T follicular helper cell (primary cell): ENCODE results near the gene AIG1.
"Not testable (repeated sequence)": the region's sequence is repeated elsewhere in the genome, so short reads cannot be mapped to it uniquely, and the experiment has no call there.

Experiments
- DNase-seq: peaks from one replicate; pipeline ENCODE4 v3.0.0-alpha.2; 2020; ENCODE audit warnings: low read depth

AIG1 gene

DNA sequence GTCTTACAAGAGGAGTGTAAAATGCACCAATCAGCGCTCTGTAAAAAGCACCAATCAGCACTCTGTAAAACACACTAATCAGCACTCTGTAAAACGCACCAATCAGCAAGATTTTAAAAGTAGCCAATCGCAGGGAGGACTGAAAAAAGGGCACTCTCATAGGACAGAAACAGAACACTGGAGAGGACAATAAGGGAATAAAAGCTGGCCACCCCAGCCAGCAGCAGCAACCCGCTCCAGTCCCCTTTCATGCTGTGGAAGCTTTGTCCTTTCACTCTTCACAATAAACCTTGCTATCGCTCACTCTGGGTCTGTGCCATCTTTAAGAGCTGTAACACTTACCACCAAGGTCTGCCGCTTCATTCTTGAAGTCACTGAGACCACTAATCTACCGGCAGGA, 1.7 kb upstream of the AIG1 start:
- no peak for DNase-seq

DNA sequence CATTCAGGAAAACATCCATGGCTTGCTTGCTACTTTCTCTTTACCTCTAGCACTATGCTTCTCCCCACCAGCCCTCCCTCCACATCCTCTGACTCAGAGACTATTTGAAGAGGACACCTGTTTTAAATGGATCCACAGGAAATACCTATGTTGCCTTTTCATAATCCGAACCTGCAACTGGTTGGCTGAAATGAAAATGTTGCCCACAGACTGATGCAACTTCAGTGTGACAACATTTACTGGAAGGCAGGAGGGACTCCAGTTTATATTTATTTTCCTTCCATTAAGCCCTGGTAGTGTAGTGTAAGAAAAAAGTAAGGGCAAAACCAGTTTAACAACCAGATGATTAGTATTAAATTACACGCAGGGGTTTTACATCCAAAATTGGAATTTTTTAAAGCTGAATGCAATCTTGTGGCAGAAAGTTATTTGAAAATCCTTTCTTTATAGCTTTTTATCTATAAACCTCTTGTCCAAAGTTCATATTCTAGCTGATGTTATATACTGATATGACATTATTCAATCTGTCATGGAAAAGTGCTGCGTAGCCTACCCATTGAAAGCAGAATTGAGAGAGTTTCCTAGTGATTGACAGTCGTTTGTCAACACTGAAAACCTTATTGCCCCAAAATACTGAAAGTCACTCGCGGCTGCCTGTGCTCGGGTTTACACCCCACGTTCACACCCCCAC, 881 bp upstream of the AIG1 start:
- DNase-seq: peak; percentile 9

DNA sequence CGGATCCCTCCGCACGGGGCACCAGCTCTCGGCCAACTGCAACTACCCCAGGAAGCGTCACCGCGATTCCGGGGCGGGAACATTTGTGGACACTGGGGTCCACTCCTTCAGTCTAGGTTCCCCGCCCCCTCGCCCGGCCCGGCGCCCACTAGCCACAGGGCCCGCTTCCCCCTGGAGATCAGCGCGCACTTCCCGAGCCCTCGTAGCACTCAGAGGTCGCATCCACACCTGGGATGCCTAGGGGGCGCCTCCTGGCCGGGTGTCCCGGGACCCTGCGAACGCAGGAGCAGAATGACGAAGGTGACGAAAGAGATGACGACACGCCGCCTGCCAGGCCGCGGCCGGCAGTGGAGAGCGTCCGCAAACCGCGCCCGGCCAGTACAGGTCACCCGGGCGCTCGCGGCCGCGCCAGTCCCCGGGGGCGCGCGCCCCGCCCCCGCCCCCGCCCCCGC, 309 bp upstream of the AIG1 start:
- DNase-seq: peak; percentile 61

DNA sequence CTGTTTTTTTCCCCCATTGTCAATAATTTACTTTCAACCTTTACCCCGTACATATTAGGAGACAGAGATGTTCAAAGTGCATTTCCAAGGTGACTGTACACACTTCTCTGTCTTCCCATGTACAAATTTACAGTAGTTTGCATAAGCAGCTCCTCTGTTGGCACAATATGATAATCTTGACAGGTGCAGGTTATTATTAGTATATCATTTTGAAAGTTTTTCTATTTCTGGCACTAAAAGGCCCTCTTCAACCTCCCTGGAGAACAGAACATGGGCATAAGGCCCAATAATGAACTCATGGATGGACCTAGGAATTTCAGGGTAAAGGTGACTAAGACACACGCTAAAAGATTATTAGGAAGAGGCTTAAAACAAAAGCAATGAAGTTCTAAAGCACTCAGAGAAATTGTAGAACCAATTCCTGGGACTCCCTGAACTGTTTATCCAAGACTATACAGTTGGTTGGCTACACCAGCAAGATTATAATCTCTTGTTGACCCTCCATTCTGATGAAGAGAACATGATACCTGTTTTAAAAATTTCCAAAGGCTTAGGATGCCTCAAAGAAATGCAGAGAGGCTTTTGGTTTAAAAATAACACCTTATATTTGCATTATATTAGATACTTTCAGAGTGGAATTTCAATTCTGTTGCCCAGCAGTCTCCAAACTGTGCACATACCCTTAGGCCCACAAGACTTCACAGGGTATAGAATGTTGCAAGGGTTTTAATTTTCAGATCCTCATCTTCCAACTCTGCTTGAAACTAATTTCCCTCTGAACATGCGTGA, 1.1 kb downstream of the AIG1 start:
- DNase-seq: no peak

DNA sequence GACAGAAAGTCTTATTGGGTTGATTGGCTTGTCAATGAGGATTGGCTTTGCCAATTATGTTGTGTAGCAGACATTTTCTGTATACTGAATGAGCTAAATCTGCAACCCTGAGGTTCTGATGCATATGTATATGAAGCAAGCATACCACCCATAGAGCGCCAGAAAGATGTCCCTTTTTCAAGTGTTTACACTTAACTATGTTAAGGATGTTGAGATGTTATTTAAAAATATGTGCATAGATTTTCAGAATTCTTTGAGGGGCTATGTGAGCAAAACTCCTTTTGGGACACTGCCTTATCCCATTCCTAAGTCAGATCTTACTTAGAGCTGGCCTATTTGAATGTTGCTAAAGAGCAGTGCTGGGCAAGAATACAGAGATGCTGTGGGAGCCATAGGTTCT, 1.9 kb downstream of the AIG1 start:
- no peak for DNase-seq

DNA sequence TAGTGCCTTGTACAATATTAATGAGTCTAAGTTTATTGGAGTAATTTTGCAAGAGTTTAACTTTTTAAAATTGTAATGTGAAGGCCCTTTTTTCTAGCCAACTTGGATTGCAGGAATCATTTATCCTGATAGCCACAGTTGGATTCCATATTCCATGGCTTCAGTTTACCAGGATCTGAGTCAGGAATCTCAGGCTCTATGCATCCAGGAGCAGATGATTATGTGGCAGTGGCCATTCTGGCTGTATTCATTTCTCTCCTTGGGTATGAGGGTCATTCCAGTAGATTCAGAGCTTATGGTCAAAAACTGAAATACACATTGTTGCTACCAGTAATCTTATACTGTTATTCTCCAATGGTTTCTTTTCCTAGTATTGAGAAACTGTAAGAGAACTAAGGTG, 2.9 kb downstream of the AIG1 start:
- no peak for DNase-seq

DNA sequence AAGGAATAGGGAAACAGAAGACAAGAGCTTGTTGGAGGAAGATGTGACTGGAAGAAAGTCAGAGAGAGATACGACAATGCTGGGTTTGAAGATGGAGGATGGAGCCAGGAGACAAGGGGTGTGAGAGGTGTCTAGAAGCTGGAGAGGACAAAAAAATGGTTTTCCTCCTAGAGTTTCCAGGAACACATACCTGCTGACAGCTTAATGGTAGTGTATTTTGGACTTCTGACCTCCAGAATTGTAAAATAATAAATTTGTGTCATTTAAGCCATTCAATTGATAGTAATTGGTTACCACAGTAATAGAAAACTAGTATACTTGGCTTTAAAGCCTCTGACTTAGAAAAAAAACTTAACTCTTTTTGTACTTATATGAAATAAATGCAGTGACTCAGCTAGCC, 3.6 kb downstream of the AIG1 start:
- DNase-seq: no peak

DNA sequence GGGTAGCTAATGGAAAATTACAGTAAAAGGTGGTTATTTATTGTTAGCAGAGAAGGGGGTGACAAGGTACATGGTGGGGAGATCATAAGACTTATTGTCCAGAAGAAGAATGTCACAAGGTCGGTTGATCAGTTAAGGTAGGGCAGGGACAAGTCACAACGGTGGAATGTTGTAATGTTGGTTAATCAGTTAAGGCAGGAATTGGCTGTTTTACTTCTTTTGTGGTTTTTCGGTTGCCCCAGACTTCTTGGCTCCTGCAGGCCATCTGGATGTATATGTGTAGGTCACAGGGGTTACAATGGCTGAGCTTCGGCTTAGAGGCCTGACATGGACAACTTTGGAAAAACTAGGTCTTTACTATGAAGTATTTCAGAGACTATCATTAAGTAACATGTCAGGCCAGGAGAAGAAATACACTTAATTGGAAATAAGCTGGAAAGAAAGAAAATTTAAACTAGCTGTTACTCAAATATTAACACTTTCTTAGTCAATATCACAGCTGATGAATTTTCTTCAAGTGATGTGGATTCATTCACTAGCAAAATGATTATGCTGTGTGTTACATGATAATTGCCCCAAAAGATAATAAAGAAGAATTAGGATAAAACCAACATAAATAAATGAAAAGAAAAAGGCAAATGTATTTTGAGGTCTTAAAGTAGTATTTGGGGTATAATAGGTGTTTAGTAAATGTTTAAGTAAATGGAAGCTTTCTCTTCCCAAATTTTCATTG, 4.4 kb downstream of the AIG1 start:
- DNase-seq: no peak

DNA sequence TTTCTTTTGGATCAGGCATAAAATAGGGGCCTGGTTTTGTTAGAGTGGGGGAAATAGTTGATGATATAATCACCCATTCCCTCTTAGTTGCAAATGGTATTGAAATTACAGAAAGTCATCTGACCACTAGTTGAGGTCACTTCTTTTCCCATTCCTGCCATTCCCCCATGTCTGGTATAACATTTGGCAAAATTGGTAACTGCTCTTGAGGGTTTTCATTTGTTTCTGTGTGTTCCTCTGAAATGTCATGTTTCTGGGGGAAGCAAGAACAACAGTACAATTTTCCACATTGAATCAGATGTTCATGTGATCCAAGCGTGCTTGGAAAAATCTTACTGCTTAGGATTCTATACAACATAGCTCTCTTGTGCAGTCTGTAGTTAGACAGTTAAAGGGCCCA, 7.3 kb downstream of the AIG1 start:
- no peak for DNase-seq

DNA sequence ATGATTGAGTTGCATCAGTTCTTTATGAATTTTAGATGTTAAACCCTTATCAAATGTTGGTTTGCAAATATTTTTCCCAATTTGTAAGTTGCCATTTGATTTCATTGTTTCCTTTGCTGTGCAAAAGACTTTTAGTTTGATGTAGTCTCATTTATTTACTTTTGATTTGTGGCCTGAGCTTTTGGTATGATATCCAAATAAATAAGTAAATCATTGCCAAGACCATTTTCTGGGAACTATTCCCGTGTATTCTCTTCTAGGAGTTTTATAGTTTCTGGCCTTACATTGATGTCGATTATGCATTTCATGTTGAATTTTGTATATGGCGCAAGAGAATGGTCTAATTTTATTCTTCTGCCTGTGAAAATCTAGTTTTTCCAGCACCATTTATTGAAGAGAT, 13.4 kb downstream of the AIG1 start:
- DNase-seq: no peak

DNA sequence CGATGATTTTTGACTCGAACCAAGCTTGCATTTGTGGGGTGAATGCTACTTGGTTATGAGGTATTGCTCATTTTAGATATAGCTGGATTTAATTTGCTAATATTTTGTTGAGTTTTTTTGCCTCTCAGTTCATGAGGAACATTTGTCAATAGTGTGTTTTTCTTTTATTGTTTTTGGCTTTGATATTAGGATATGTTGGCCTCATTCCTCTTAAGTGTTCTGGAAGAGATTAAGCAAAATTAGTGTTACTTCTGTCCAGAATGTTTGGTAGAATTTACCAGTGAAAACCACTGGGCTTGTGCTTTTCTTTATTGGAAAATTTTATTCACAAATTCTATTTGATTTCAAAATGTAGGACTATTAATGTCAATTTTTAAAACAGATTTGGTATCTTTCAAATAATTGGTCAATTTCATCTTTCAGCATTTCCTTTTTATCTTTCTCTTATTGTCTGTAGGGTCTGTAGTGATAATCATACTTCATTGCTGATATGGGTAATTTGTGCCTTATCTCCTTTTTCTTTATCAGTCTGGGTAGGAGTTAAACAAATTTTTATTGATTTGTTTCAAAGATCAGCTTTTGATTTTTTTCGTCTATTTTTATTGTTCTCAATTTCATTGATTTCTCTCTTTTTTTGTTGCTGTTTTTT, 14.1 kb downstream of the AIG1 start:
- no peak for DNase-seq

DNA sequence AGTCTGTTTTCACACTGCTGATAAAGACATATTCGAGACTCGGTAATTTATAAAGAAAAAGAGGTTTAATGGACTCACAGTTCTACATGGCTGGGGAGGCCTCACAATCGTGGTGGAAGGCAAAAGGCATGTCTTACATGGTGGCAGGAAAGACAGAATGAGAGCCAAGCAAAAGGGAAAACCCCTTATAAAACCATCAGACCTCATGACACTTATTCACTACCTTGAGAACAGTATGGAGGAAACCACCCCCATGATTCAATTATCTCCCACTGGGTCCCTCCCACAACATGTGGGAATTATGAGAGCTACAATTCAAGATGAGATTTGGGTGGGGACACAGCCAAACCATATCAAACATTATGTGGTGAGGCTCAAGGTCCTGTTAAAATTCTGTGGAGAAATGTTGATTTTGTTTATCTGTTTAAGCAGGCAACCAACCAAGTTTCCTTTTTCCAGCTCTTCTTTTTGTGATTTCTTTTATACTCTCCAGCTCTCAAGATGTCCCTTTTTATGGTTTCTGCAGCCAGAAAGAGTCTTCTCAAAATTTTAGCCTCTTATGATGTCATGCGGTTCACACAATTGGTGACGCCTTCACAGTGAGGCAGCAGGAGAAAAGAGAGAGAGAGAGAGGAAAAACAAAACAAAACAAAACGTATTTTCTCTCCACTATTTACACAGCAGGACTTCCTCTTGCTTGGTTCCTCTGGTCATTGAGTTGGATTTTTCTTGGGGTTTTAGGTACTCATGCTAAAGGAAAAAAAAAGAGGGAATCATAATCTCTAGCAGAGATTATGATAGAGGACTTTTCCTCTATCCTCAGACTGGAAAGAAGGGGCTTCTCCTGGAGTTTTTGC, 18.0 kb downstream of the AIG1 start:
- no peak for DNase-seq

DNA sequence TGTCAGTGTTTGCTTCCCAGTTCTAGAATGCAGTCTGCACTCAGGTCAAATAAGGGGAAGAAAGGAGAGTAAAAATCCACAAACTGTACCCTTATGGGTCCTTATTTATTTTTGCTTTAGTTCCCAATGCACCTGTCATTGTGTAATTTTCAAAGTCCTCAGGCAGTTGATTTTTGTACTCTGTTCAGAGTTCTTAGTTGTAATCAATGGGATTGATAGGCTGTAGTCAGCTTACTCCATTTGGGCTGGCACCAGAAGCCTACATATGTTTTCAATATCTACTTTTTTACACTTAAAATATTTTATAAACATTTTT, 18.6 kb downstream of the AIG1 start:
- no peak for DNase-seq

DNA sequence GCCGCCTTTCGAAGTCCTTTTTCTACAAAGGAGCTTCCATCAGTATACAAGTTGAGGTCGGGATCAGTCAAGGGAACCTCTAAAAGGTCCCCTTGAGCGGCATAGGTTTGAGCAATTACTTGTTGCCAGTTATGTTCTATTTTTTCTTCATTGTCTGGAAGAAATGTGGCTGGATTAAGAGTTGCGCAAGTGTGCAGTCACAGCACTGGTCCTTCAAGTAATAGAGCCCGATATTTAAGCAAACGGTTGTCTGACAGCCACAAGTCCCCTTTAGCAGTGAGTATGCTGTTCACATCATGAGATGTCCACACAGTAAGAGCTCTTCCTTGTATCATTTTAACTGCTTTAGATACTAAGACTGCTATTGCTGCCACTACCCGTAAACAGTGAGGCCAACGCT, 21.6 kb downstream of the AIG1 start:
- not testable (repeated sequence) for DNase-seq

DNA sequence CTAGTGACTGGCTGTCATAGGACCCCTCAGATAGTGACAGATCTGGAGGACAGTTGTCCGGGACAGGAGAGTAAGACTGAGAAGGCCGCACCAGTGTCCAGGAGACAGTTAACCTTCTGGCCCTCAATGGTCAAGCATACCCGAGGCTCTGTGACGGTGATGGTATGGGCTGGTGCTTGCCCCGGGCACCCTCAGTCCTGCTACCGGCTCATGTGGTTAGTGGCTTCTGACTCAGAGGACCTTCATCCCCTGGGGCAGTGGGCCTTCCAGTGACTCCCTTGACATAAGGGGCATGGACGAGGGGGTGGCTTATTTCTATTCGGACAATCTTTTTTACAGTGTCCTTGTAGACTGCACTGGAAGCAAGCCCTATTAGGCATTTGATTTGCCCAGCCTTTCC, 23.3 kb downstream of the AIG1 start:
- not testable (repeated sequence) for DNase-seq

DNA sequence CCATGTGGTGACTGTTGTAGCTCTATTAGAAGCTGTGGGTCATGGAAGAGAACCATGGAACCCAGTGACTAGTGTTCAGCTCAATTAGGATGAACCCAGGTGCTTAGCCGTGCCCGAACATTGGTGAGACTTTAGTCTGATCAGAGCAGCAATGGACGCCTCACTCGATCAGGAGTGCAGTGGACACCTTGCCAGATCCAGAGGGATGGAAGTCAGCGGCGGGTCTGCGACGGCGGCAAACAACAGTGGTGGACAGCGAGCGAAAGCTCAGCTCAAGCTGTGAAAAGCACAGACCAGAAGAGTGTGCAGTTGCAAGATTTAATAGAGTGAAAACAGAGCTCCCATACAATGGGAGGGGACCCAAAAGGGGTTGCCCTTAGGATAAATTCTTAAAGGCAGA, 26.6 kb downstream of the AIG1 start:
- DNase-seq: not testable (repeated sequence)

DNA sequence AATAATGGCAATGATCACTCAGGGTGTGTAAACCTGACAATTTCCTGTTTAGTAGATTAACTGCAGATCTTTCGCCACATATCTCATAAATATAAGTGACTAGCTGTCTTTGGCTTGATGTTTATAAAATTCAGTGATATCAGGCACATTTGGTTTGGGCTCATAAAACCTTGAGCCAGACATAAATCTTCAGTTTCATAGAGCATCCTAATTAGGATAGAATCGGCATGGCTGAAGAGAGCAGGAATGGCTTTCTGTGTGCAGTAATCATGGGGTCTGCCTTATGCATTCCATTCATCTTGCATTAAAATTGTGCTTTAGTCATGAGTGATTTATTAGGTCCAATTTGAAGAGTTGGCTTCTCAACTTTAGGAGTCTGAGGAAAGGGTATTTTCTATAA, 27.2 kb downstream of the AIG1 start:
- DNase-seq: no peak

DNA sequence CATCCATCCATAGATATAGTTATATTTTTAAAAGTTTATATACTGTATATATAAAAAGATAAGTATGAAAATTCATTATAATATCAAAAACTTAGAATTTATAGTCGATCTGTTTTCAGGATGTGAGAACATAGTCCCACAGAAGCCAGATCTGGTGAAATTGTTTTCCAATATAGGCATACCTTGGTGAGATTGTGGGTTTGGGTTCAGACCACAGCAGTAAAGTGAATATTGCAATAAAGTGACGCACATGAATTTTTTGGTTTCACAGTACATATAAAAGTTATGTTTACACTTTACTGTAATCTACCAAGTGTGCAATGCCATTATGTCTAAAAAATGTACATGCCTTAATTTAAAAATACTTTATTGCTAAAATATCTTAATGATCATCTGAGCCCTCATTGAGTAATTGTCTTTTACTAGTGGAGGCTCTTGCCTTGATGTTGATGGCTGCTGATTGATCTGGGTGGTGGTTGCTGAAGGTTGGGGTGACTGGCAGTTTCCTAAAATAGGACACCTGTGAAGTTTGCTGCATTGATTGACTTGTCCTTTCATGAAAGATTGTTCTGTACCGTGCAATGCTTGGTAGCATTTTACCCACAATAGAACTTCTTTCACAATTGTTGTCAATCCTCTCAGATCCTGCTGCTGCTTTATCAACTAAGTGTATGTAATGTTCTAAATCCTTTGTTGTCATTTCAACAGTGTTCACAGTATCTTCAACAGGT, 29.8 kb downstream of the AIG1 start:
- no peak for DNase-seq

DNA sequence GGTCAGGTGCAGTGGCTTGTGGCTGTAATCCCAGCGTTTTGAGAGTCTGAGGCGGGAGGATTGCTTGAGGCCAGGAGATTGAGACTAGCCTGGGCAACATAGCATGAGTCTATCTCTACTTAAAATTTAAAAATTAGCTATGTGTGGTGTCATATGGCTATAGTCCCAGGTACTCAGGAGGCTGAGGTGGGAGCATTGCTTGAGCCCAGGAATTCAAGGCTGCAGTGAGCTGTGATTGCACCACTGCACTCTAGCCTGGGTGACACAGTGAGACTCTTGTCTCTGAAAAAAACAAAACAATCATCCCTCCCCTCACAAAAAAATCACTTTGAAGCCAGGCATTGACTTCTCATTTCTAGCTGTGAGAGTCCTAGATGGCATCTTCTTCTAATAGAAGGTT, 32.1 kb downstream of the AIG1 start:
- no peak for DNase-seq

DNA sequence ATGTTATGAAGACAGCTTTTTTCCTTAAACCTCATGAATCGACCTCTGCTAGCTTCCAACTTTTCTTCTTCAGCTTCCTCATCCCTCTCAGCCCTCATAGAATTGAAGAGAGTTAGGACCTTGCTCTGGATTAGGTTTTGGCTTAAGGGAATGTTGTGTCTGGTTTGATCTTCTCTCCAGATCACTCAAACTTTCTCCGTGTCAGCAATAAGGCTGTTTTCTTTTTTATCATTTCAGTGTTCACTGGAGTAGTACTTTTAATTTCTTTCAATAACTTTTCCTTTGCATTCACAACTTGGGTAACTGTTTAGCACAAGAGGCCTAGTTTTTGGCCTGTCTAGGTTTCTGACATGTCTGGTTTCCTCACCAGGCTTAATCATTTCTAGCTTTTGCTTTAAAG, 32.6 kb downstream of the AIG1 start:
- DNase-seq: no peak

DNA sequence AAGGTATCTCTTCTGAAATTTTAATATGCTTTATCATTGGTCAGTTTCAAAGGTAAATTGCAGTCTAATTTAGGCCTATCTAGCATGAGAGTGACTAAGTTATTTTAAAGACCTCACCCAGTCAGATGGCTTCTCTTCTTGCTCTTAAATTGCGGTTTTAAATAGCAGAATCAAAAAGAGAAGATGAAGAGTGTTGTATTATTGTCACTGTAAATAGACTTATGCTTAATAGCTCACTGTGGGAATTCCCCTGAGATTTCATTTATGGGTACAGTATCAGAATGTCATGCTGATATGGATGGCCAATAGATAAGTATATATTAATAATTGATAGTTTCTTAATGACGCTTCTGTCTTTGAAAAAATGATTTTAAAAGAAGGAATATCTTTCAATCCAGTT, 35.7 kb downstream of the AIG1 start:
- no peak for DNase-seq
